CD4-positive, alpha-beta T cell (primary cell): ENCODE measurements around the gene CALML3. TPM values are rescaled to one million over a fixed set of nuclear protein-coding genes. Genes with fewer than 3 reads are reported as not detected.

Experiments used
- ATAC-seq: fragments of 200-7000 bp; cut with Tn5 transposase; one replicate; pipeline ENCODE4 v1.10.0; 2022; ENCODE audit warnings: mild to moderate bottlenecking; ENCODE audit not compliant: poor library complexity
- CTCF ChIA-PET: fragments of 350-600 bp; sonication (Branson Sonifier 250); formaldehyde crosslinking; loops from one replicate; lab custom pipeline; 2021; ENCODE audit warnings: antibody characterized with exemption, inconsistent platforms; lab: Charles Lee
- POLR2A ChIA-PET: fragments of 350-600 bp; sonication (Branson Sonifier 250); formaldehyde crosslinking; loops from one replicate; lab custom pipeline; 2021; ENCODE audit warnings: antibody characterized with exemption, inconsistent platforms; lab: Charles Lee
- DNase-seq, 14 experiments: peaks; one replicate each; pipeline ENCODE4 v3.0.0-alpha.2; 2013 to 2020; ENCODE audit warnings: mixed read lengths in 2 of 14
- H3K27ac ChIP-seq, 2 donors: one replicate each; pipeline versions ENCODE4 v1.5.1 to v1.7.0; 2013; ENCODE audit warnings: low read length in 2 of 2, low read depth in 1 of 2, mild to moderate bottlenecking in 1 of 2
- H3K27me3 ChIP-seq, 2 experiments: 1 replicate in 1 of 2; 2 replicates in 1 of 2; pipeline versions ENCODE4 v1.6.1 to v1.7.0; 2013; ENCODE audit warnings: low read length in 2 of 2, control low read depth in 1 of 2, mild to moderate bottlenecking in 1 of 2, moderate library complexity in 1 of 2; ENCODE audit not compliant: insufficient read depth in 2 of 2, control insufficient read depth in 1 of 2
- H3K36me3 ChIP-seq: one replicate; pipeline ENCODE4 v1.6.1; 2013; ENCODE audit warnings: low read length, control low read depth; ENCODE audit not compliant: insufficient read depth
- H3K4me1 ChIP-seq: one replicate; pipeline ENCODE4 v1.6.1; 2013; ENCODE audit warnings: low read length, control low read depth; ENCODE audit not compliant: insufficient read depth
- H3K4me3 ChIP-seq: one replicate; pipeline ENCODE4 v1.5.1; 2013; ENCODE audit warnings: mild to moderate bottlenecking, low read length, moderate library complexity
- H3K9me3 ChIP-seq, 2 experiments: 1 replicate in 1 of 2; 2 replicates in 1 of 2; pipeline versions ENCODE4 v1.6.1 to v1.7.0; 2013; ENCODE audit warnings: low read length in 2 of 2, mild to moderate bottlenecking in 2 of 2, control low read depth in 1 of 2, moderate library complexity in 1 of 2; ENCODE audit not compliant: control insufficient read depth in 1 of 2, insufficient read depth in 1 of 2
- H3K27ac Mint-ChIP-seq: one replicate; pipeline ENCODE4 v1.8.0; 2020; ENCODE audit warnings: mixed read lengths
- H3K27me3 Mint-ChIP-seq: one replicate; pipeline ENCODE4 v1.8.0; 2021; ENCODE audit warnings: mixed read lengths
- H3K36me3 Mint-ChIP-seq: one replicate; pipeline ENCODE4 v1.8.0; 2021; ENCODE audit warnings: low read depth, mixed read lengths
- H3K4me1 Mint-ChIP-seq: one replicate; pipeline ENCODE4 v1.8.0; 2021; ENCODE audit warnings: low read depth, mixed read lengths
- H3K4me3 Mint-ChIP-seq: one replicate; pipeline ENCODE4 v1.8.0; 2020; ENCODE audit warnings: mild to moderate bottlenecking, mixed read lengths
- H3K9me3 Mint-ChIP-seq: one replicate; pipeline ENCODE4 v1.8.0; 2020; ENCODE audit warnings: mixed read lengths
- intact Hi-C, 2 experiments: fragments of 100-400 bp; cut with DNase I in 1 of 2; cut with micrococcal nuclease in 1 of 2; formaldehyde crosslinking; loops; one replicate each; pipeline versions ENCODE4 v1.15.1 to v1.9.0; 2023 to 2025; cut with DNase I, micrococcal nuclease
- total RNA-seq, 174 experiments: library from RNA in 2 of 174; stranded (reverse) in 2 of 174; gene quantifications; one replicate each; pipeline ENCODE4 v1.2.3 and lab custom pipeline; 2021 to 2026
- TF ChIP-seq, protein P1 (sequence below): fragments of 200-600 bp; IDR thresholded peaks from one replicate; pipeline ENCODE4 v1.8.0; 2022; ENCODE audit warnings: antibody characterized with exemption, mild to moderate bottlenecking

The CALML3 gene
- total RNA-seq, 2 experiments from 2014 or later = not detected

GRCh38 chr10:5565205-5565545, 40.4 kb downstream of the CALML3 start:
- TF ChIP-seq, protein P1, sequence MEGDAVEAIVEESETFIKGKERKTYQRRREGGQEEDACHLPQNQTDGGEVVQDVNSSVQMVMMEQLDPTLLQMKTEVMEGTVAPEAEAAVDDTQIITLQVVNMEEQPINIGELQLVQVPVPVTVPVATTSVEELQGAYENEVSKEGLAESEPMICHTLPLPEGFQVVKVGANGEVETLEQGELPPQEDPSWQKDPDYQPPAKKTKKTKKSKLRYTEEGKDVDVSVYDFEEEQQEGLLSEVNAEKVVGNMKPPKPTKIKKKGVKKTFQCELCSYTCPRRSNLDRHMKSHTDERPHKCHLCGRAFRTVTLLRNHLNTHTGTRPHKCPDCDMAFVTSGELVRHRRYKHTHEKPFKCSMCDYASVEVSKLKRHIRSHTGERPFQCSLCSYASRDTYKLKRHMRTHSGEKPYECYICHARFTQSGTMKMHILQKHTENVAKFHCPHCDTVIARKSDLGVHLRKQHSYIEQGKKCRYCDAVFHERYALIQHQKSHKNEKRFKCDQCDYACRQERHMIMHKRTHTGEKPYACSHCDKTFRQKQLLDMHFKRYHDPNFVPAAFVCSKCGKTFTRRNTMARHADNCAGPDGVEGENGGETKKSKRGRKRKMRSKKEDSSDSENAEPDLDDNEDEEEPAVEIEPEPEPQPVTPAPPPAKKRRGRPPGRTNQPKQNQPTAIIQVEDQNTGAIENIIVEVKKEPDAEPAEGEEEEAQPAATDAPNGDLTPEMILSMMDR = no peak
- Histone ChIP-seq H3K9me3 (peaks cover 0 to 14% of the 10 kb centered on the region in 2 experiments), H3K4me3 (no peak overlapping the region), H3K36me3 (no peaks in the 10 kb centered on the region), H3K4me1 (peaks cover 43% of the 10 kb centered on the region), H3K27ac (peak overlapping the region; percentile 69 to 79), H3K27me3 (no peaks in the 10 kb centered on the region)
- Mint-ChIP-seq H3K4me3 (peak overlapping the region; percentile 82), H3K27me3 (no peaks in the 10 kb centered on the region), H3K27ac (peak overlapping the region; percentile 99), H3K9me3 (peaks cover 3% of the 10 kb centered on the region), H3K36me3 (peaks cover 4% of the 10 kb centered on the region), H3K4me1 (peaks cover 44% of the 10 kb centered on the region)
- POLR2A ChIA-PET = interaction anchor here (0.9 to 3.4 kb wide), 4 partner anchors 13 to 58 kb away, joined by 3 to 19 read pairs (median 12); no protein-coding TSS in a partner anchor
- no peak for ATAC-seq
- DNase-seq = peak in 1 of 14 experiments; percentile 32
- CTCF ChIA-PET = no interaction called here
- intact Hi-C loops = no loop called here

GRCh38 chr10:5565671-5566581, 41.2 kb downstream of the CALML3 start:
- H3K4me3 Mint-ChIP-seq = peak overlapping the region; percentile 9
- CTCF ChIA-PET = no interaction called here
- intact Hi-C loops = no loop called here
- POLR2A ChIA-PET = interaction anchor here (0.5 to 3.4 kb wide), 5 partner anchors 14 to 120 kb away, joined by 4 to 19 read pairs (median 7); no protein-coding TSS in a partner anchor
- Histone ChIP-seq H3K27ac (peak overlapping the region; percentile 69 to 79), H3K4me3 (no peak overlapping the region), H3K27me3 (no peaks in the 10 kb centered on the region), H3K9me3 (peaks cover 0 to 14% of the 10 kb centered on the region in 2 experiments), H3K36me3 (no peaks in the 10 kb centered on the region), H3K4me1 (peaks cover 43% of the 10 kb centered on the region)
- peak overlapping the region; percentile 99 for H3K27ac Mint-ChIP-seq
- no peaks in the 10 kb centered on the region for H3K27me3 Mint-ChIP-seq
- peaks cover 4% of the 10 kb centered on the region for H3K36me3 Mint-ChIP-seq
- DNase-seq (peak in 2 of 14 experiments; percentile 3 to 31), ATAC-seq (no peak)
- TF ChIP-seq, protein P1 = no peak
- H3K4me1 Mint-ChIP-seq = peaks cover 44% of the 10 kb centered on the region
- peaks cover 3% of the 10 kb centered on the region for H3K9me3 Mint-ChIP-seq

GRCh38 chr10:5566614-5567013, 41.9 kb downstream of the CALML3 start:
- DNase-seq = peak in 7 of 14 experiments; percentile 24 to 66 (median 36)
- peaks cover 3% of the 10 kb centered on the region for H3K9me3 Mint-ChIP-seq
- peak overlapping the region; percentile 47 for H3K4me3 Mint-ChIP-seq
- TF ChIP-seq, protein P1 = no peak
- ChIA-PET POLR2A (interaction anchor here (0.5 to 1.7 kb wide), 3 partner anchors 24 to 120 kb away, joined by 4 to 7 read pairs (median 5); no protein-coding TSS in a partner anchor), CTCF (no interaction called here)
- H3K36me3 Mint-ChIP-seq = peaks cover 4% of the 10 kb centered on the region
- H3K9me3 ChIP-seq = peaks cover 0 to 14% of the 10 kb centered on the region in 2 experiments
- H3K27me3 Mint-ChIP-seq = no peaks in the 10 kb centered on the region
- no peaks in the 10 kb centered on the region for H3K36me3 ChIP-seq
- H3K27me3 ChIP-seq = no peaks in the 10 kb centered on the region
- intact Hi-C loops = no loop called here
- H3K4me1 Mint-ChIP-seq = peaks cover 44% of the 10 kb centered on the region
- peaks cover 43% of the 10 kb centered on the region for H3K4me1 ChIP-seq
- no peak overlapping the region for H3K27ac ChIP-seq
- ATAC-seq = no peak
- H3K27ac Mint-ChIP-seq = peak overlapping the region; percentile 99
- no peak overlapping the region for H3K4me3 ChIP-seq
